ENCODE measurements around the gene MALRD1. TPM values are rescaled to one million over a fixed set of nuclear protein-coding genes. Genes with fewer than 3 reads are reported as not detected.

MALRD1 gene
- total RNA-seq, 4 donors from 2014 or later = 0.75 to 2.4 (median 0.82) TPM; not detected in 1

GRCh38 chr10:19561181-19561580, 512.6 kb downstream of the MALRD1 start:
- no peaks in the 10 kb centered on the region for H3K27me3 ChIP-seq
- no peak overlapping the region for H3K27ac ChIP-seq
- 74 to 89% methylated on average over 1 of the region's 1 CpG for WGBS, 2 donors (ENCODE audit: low coverage in 1 of 2)
- intact Hi-C loops (cut with DNase I; ENCODE audit: low total_unique reads) = no loop called here
- no peaks in the 10 kb centered on the region for H3K9me3 ChIP-seq
- H3K36me3 ChIP-seq = no peaks in the 10 kb centered on the region
- TF ChIP-seq POLR2A (IDR thresholded peaks at IDR 0.05) (no peak), EP300 (IDR thresholded peaks at IDR 0.05; ENCODE audit: low read depth) (no peak), POLR2AphosphoS5 (IDR thresholded peaks at IDR 0.05) (no peak), CTCF (IDR thresholded peaks at IDR 0.05) (no peak)
- in situ Hi-C loops (cut with MboI; ENCODE audit: low pct_ligation_motif_present in 1 of 4, low pct_unique_long_range_greater_than_20kb in 1 of 4, low sequenced_read_pairs in 3 of 4) = no loop called here
- no peak for DNase-seq
- no peak overlapping the region for H3K4me3 ChIP-seq
- H3K4me1 ChIP-seq = no peaks in the 10 kb centered on the region

- Histone ChIP-seq H3K27me3 (no peaks in the 10 kb centered on the region), H3K4me1 (no peaks in the 10 kb centered on the region), H3K36me3 (no peaks in the 10 kb centered on the region), H3K9me3 (no peaks in the 10 kb centered on the region), H3K4me3 (no peak overlapping the region), H3K27ac (no peak overlapping the region)
- TF ChIP-seq POLR2AphosphoS5 (IDR thresholded peaks at IDR 0.05) (no peak), POLR2A (IDR thresholded peaks at IDR 0.05) (no peak), EP300 (IDR thresholded peaks at IDR 0.05; ENCODE audit: low read depth) (no peak), CTCF (IDR thresholded peaks at IDR 0.05) (no peak)
- in situ Hi-C loops (cut with MboI; ENCODE audit: low pct_ligation_motif_present in 1 of 4, low pct_unique_long_range_greater_than_20kb in 1 of 4, low sequenced_read_pairs in 3 of 4) (no loop called here), intact Hi-C loops (cut with DNase I; ENCODE audit: low total_unique reads) (no loop called here)
- DNase-seq = no peak
- 78 to 83% methylated on average over 2 to 4 of the region's 4 CpGs for WGBS, 2 donors (ENCODE audit: low coverage in 1 of 2)
These were observed 515.0 kb downstream of the MALRD1 start for GRCh38 chr10:19563388-19564141.

GRCh38 chr10:19570120-19570519, 521.5 kb downstream of the MALRD1 start:
- 37 to 47% methylated on average over 3 of the region's 3 CpGs for WGBS, 2 donors (ENCODE audit: low coverage in 1 of 2)
- intact Hi-C loops (cut with DNase I; ENCODE audit: low total_unique reads) = no loop called here
- H3K9me3 ChIP-seq = no peaks in the 10 kb centered on the region
- H3K27me3 ChIP-seq = no peaks in the 10 kb centered on the region
- DNase-seq = no peak
- H3K36me3 ChIP-seq = no peaks in the 10 kb centered on the region
- TF ChIP-seq POLR2AphosphoS5 (IDR thresholded peaks at IDR 0.05) (no peak), EP300 (IDR thresholded peaks at IDR 0.05; ENCODE audit: low read depth) (no peak), POLR2A (IDR thresholded peaks at IDR 0.05) (no peak), CTCF (IDR thresholded peaks at IDR 0.05) (no peak)
- no peak overlapping the region for H3K4me3 ChIP-seq
- in situ Hi-C loops (cut with MboI; ENCODE audit: low pct_ligation_motif_present in 1 of 4, low pct_unique_long_range_greater_than_20kb in 1 of 4, low sequenced_read_pairs in 3 of 4) = no loop called here
- no peaks in the 10 kb centered on the region for H3K4me1 ChIP-seq
- no peak overlapping the region for H3K27ac ChIP-seq

- WGBS, 2 donors (ENCODE audit: low coverage in 1 of 2) = 22 to 29% methylated on average over 1 of the region's 1 CpG
- TF ChIP-seq CTCF (IDR thresholded peaks at IDR 0.05) (no peak), POLR2AphosphoS5 (IDR thresholded peaks at IDR 0.05) (no peak), POLR2A (IDR thresholded peaks at IDR 0.05) (no peak), EP300 (IDR thresholded peaks at IDR 0.05; ENCODE audit: low read depth) (no peak)
These were observed 522.4 kb downstream of the MALRD1 start for GRCh38 chr10:19570991-19571390.

More at GRCh38 chr10:19570991-19571390, 522.4 kb downstream of the MALRD1 start:
- DNase-seq = no peak
- intact Hi-C loops (cut with DNase I; ENCODE audit: low total_unique reads) = no loop called here
- no peaks in the 10 kb centered on the region for H3K27me3 ChIP-seq
- no peak overlapping the region for H3K27ac ChIP-seq
- no peaks in the 10 kb centered on the region for H3K36me3 ChIP-seq
- in situ Hi-C loops (cut with MboI; ENCODE audit: low pct_ligation_motif_present in 1 of 4, low pct_unique_long_range_greater_than_20kb in 1 of 4, low sequenced_read_pairs in 3 of 4) = no loop called here
- no peaks in the 10 kb centered on the region for H3K4me1 ChIP-seq
- H3K9me3 ChIP-seq = no peaks in the 10 kb centered on the region
- no peak overlapping the region for H3K4me3 ChIP-seq
